HCT116 (cell line): ENCODE measurements around the gene YWHAB. TPM values are rescaled to one million over a fixed set of nuclear protein-coding genes. Genes with fewer than 3 reads are reported as not detected.

Experiments
- ATAC-seq: fragments of 200-7000 bp; cut with Tn5 transposase; 2 replicates; pipeline ENCODE4 v1.9.1; 2020; ENCODE audit warnings: mild to moderate bottlenecking, moderate library complexity
- BruUV-seq: library from RNA; stranded (reverse); fragments of 400-500 nt; replicated peaks from 2 replicates; lab custom pipeline; 2021; lab: Mats Ljungman, UMichigan
- CTCF ChIA-PET: fragments of 300-600 bp; sonication (Branson Sonifier 250); formaldehyde crosslinking; loops from one replicate; lab custom pipeline; 2021; ENCODE audit warnings: antibody characterized with exemption; lab: Charles Lee
- POLR2A ChIA-PET: fragments of 300-600, 350-600 bp; sonication (Branson Sonifier 250); formaldehyde crosslinking; loops from one replicate; lab custom pipeline; 2021; ENCODE audit warnings: antibody characterized with exemption; lab: Charles Lee
- RAD21 ChIA-PET, 2 experiments: fragments of 300-600 bp; sonication (Branson Sonifier 250); formaldehyde crosslinking; loops; one replicate each; lab custom pipeline; 2023; ENCODE audit warnings: low total read pairs in 2 of 2; ENCODE audit not compliant: uncharacterized antibody in 2 of 2, unreplicated experiment in 2 of 2, low non-redundant PET in 1 of 2; lab: Charles Lee
- DNase-seq: peaks from one replicate; pipeline ENCODE4 v3.0.0-alpha.2; 2010; ENCODE audit warnings: low read depth, low spot score
- H2AFZ ChIP-seq: fragments of 200-600 bp; shearing (Covaris generic), sonication (generic); 2 replicates; pipeline ENCODE4 v1.6.1; 2017; ENCODE audit warnings: low read depth, mixed run types, mixed read lengths, antibody characterized with exemption, low read length; ENCODE audit not compliant: poor library complexity, severe bottlenecking
- H3K27ac ChIP-seq: 2 replicates; pipeline ENCODE4 v1.5.1; 2012; ENCODE audit warnings: low read depth, low read length
- H3K27me3 ChIP-seq: fragments of 200-600 bp; sonication (generic); 2 replicates; pipeline ENCODE4 v1.6.1; 2016; ENCODE audit warnings: mixed run types, low read length, mixed read lengths; ENCODE audit not compliant: insufficient read depth
- H3K36me3 ChIP-seq, 2 experiments: fragments of 200-500 bp in 1 of 2; fragments of 200-600 bp in 1 of 2; sonication (Bioruptor generic) in 1 of 2; sonication (generic) in 1 of 2; 2 replicates each; pipeline versions ENCODE4 v1.5.1 to v1.6.1; 2014 to 2016; ENCODE audit warnings: low read length in 2 of 2, inconsistent platforms in 1 of 2, mixed read lengths in 1 of 2, mixed run types in 1 of 2; ENCODE audit not compliant: insufficient read depth in 2 of 2, control insufficient read depth in 1 of 2
- H3K4me1 ChIP-seq, 2 experiments: fragments of 200-600 bp in 1 of 2; sonication (generic) in 1 of 2; 2 replicates each; pipeline versions ENCODE4 v1.5.1 to v1.6.1; 2012 to 2017; ENCODE audit warnings: low read length in 2 of 2, inconsistent platforms in 1 of 2, mild to moderate bottlenecking in 1 of 2, mixed read lengths in 1 of 2, mixed run types in 1 of 2, moderate library complexity in 1 of 2; ENCODE audit not compliant: insufficient read depth in 2 of 2, control insufficient read depth in 1 of 2
- H3K4me2 ChIP-seq: fragments of 200-600 bp; sonication (generic); 2 replicates; pipeline ENCODE4 v1.6.1; 2017; ENCODE audit warnings: mixed run types, low read length, mixed read lengths
- H3K4me3 ChIP-seq, 2 experiments: fragments of 200-600 bp in 1 of 2; sonication (generic) in 1 of 2; replicated peaks in 1 of 2; 2 replicates each; pipeline ENCODE4 v1.5.1; 2011 to 2016; ENCODE audit warnings: low read length in 2 of 2, control low read depth in 1 of 2, low read depth in 1 of 2, mild to moderate bottlenecking in 1 of 2, mixed read lengths in 1 of 2, mixed run types in 1 of 2
- H3K79me2 ChIP-seq: fragments of 200-600 bp; sonication (generic); 2 replicates; pipeline ENCODE4 v1.6.1; 2017; ENCODE audit warnings: mild to moderate bottlenecking, mixed run types, low read length, moderate library complexity, mixed read lengths; ENCODE audit not compliant: insufficient read depth
- H3K9ac ChIP-seq: fragments of 200-600 bp; sonication (generic); 2 replicates; pipeline ENCODE4 v1.6.1; 2016; ENCODE audit warnings: low read length, mixed read lengths
- H3K9me2 ChIP-seq: fragments of 200-600 bp; sonication (generic), shearing (Covaris generic); 2 replicates; pipeline ENCODE4 v1.6.1; 2017; ENCODE audit warnings: mixed run types, mild to moderate bottlenecking, moderate library complexity; ENCODE audit not compliant: insufficient read depth
- H3K9me3 ChIP-seq, 2 experiments: fragments of 200-500 bp in 1 of 2; fragments of 200-600 bp in 1 of 2; sonication (Bioruptor generic) in 1 of 2; sonication (generic) in 1 of 2; 2 replicates each; pipeline ENCODE4 v1.6.1; 2014 to 2017; ENCODE audit warnings: low read length in 2 of 2, mixed read lengths in 2 of 2, inconsistent platforms in 1 of 2, low read depth in 1 of 2, mild to moderate bottlenecking in 1 of 2, mixed run types in 1 of 2, moderate library complexity in 1 of 2; ENCODE audit not compliant: control insufficient read depth in 1 of 2, insufficient read depth in 1 of 2
- H4K20me1 ChIP-seq: fragments of 200-600 bp; sonication (generic), shearing (Covaris generic); 2 replicates; pipeline ENCODE4 v1.6.1; 2017; ENCODE audit warnings: mixed run types, mild to moderate bottlenecking, moderate library complexity; ENCODE audit not compliant: insufficient read depth
- CBX3 ChIP-seq: IDR thresholded peaks from 2 replicates; pipeline ENCODE4 v1.6.1; 2012; ENCODE audit warnings: low read depth
- CEBPB ChIP-seq: IDR thresholded peaks from 2 replicates; pipeline ENCODE4 v1.6.1; 2012; ENCODE audit warnings: low read depth
- JUND ChIP-seq: IDR thresholded peaks from 2 replicates; pipeline ENCODE4 v1.6.1; 2012
- POLR2A ChIP-seq: IDR thresholded peaks from 2 replicates; pipeline ENCODE4 v1.7.0; 2011; ENCODE audit warnings: borderline replicate concordance; ENCODE audit not compliant: insufficient read depth, insufficient read length; ENCODE audit errors: extremely low read depth
- SRF ChIP-seq: IDR thresholded peaks from 2 replicates; pipeline ENCODE4 v1.6.1; 2012; ENCODE audit warnings: low read depth
- TCF7L2 ChIP-seq: IDR thresholded peaks from 2 replicates; pipeline ENCODE4 v1.7.0; 2011; ENCODE audit warnings: borderline replicate concordance, inconsistent platforms; ENCODE audit not compliant: insufficient read depth, insufficient read length; ENCODE audit errors: extremely low read depth
- YY1 ChIP-seq: IDR thresholded peaks from 2 replicates; pipeline ENCODE4 v1.6.1; 2011; ENCODE audit warnings: low read length, low read depth, moderate library complexity, mild to moderate bottlenecking; ENCODE audit not compliant: insufficient replicate concordance; ENCODE audit errors: extremely low read depth
- ZNF274 ChIP-seq: fragments of 200-500 bp; sonication (Bioruptor generic); IDR thresholded peaks from 2 replicates; pipeline ENCODE4 v1.6.1; 2014; ENCODE audit warnings: mild to moderate bottlenecking, low read depth, low read length, inconsistent platforms
- intact Hi-C: fragments of 100-400 bp; cut with micrococcal nuclease; formaldehyde crosslinking; loops from 2 replicates; pipeline ENCODE4 v1.10.0; 2022
- total RNA-seq: library from RNA; stranded (reverse); gene quantifications from one replicate; pipeline ENCODE4 v1.2.1, GENCODE V29; 2021; ENCODE audit not compliant: unreplicated experiment
- TF ChIP-seq, protein P1 (sequence below): IDR thresholded peaks from 2 replicates; pipeline ENCODE4 v1.6.1; 2012
- TF ChIP-seq, protein P2 (sequence below), 3 experiments: fragments of 200-600 bp in 1 of 3; sonication (generic) in 1 of 3; IDR thresholded peaks in 2 of 3; conservative IDR thresholded peaks in 1 of 3; 2 replicates each; pipeline ENCODE4 v1.5.1; 2012 to 2017; ENCODE audit warnings: low read depth in 2 of 3, low read length in 2 of 3, antibody characterized with exemption in 1 of 3, borderline replicate concordance in 1 of 3, control low read depth in 1 of 3, mild to moderate bottlenecking in 1 of 3, mixed read lengths in 1 of 3, mixed run types in 1 of 3, moderate library complexity in 1 of 3; ENCODE audit not compliant: insufficient read depth in 1 of 3
- TF ChIP-seq, protein P3 (sequence below): IDR thresholded peaks from 2 replicates; pipeline ENCODE4 v1.6.1; 2011; ENCODE audit warnings: mild to moderate bottlenecking, low read length, moderate library complexity; ENCODE audit not compliant: insufficient replicate concordance; ENCODE audit errors: extremely low read depth

The YWHAB gene
- total RNA-seq, 1 experiment from 2014 or later, result 200 TPM

DNA sequence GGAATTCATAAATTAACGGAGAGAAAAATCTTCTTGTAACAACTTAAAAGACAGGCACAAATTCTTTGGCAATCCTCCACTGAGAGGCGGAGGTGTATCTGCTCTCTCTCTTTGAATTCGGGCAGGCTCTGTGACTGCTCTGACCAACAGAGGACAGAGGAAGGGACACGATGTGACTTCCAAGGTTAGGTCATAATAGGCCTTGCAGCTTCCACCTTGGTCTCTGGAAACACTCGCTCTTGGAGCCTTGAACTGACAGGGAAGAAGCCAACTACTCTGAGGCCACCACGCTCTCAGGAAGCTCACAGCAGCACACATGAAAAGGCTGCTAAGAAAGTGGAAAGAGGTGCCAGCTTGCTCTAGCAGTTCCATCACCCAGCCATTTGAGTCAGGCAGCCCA lies 59.8 kb downstream of the YWHAB start:
- Histone ChIP-seq H3K4me2 (no peak overlapping the region), H3K27me3 (no peaks in the 10 kb centered on the region), H3K4me1 (no peaks in the 10 kb centered on the region), H3K79me2 (0 out of 2 replicates have a peak, but pooled peaks cover 3% of the 10 kb centered on the region), H3K4me3 (no peak overlapping the region), H4K20me1 (no peaks in the 10 kb centered on the region; the same call in 1 of the 2 replicates), H3K9ac (no peak overlapping the region), H2AFZ (no peak overlapping the region), H3K9me2 (no peaks in the 10 kb centered on the region), H3K9me3 (no peaks in the 10 kb centered on the region), H3K27ac (no peak overlapping the region), H3K36me3 (peaks cover 49 to 62% of the 10 kb centered on the region in 2 experiments; a peak in 3 of 4 replicates)
- CTCF ChIA-PET, result no interaction called here
- intact Hi-C loops, result no loop called here
- ATAC-seq, result no peak
- RAD21 ChIA-PET, result no interaction called here
- TF ChIP-seq TCF7L2 (no peak), YY1 (no peak), JUND (no peak), ZNF274 (no peak), CBX3 (no peak), POLR2A (no peak), SRF (no peak), CEBPB (no peak)
- TF ChIP-seq, protein P1, sequence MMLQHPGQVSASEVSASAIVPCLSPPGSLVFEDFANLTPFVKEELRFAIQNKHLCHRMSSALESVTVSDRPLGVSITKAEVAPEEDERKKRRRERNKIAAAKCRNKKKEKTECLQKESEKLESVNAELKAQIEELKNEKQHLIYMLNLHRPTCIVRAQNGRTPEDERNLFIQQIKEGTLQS, result no peak
- TF ChIP-seq, protein P2, sequence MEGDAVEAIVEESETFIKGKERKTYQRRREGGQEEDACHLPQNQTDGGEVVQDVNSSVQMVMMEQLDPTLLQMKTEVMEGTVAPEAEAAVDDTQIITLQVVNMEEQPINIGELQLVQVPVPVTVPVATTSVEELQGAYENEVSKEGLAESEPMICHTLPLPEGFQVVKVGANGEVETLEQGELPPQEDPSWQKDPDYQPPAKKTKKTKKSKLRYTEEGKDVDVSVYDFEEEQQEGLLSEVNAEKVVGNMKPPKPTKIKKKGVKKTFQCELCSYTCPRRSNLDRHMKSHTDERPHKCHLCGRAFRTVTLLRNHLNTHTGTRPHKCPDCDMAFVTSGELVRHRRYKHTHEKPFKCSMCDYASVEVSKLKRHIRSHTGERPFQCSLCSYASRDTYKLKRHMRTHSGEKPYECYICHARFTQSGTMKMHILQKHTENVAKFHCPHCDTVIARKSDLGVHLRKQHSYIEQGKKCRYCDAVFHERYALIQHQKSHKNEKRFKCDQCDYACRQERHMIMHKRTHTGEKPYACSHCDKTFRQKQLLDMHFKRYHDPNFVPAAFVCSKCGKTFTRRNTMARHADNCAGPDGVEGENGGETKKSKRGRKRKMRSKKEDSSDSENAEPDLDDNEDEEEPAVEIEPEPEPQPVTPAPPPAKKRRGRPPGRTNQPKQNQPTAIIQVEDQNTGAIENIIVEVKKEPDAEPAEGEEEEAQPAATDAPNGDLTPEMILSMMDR (IDR thresholded peaks at IDR 0.05 in 2 of 3, conservative IDR thresholded peaks at IDR 0.05 in 1 of 3; ENCODE audit: borderline replicate concordance in 1 of 3, insufficient read depth in 1 of 3, low read depth in 2 of 3, low read length in 2 of 3), result no peak
- TF ChIP-seq, protein P3, sequence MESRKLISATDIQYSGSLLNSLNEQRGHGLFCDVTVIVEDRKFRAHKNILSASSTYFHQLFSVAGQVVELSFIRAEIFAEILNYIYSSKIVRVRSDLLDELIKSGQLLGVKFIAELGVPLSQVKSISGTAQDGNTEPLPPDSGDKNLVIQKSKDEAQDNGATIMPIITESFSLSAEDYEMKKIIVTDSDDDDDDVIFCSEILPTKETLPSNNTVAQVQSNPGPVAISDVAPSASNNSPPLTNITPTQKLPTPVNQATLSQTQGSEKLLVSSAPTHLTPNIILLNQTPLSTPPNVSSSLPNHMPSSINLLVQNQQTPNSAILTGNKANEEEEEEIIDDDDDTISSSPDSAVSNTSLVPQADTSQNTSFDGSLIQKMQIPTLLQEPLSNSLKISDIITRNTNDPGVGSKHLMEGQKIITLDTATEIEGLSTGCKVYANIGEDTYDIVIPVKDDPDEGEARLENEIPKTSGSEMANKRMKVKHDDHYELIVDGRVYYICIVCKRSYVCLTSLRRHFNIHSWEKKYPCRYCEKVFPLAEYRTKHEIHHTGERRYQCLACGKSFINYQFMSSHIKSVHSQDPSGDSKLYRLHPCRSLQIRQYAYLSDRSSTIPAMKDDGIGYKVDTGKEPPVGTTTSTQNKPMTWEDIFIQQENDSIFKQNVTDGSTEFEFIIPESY, result no peak
- DNase-seq, result no peak
- BruUV-seq, result no TSS peak
- POLR2A ChIA-PET, result no interaction called here
